H1 (cell line): Measurements from ENCODE around the gene COX10. TPM values are rescaled to one million over a fixed set of nuclear protein-coding genes. Genes with fewer than 3 reads are reported as not detected.
A peak's percentile ranks its signal among the peaks of the same experiment; 100 is the strongest.

ENCODE experiments used
- CTCF ChIA-PET: fragments of 300-600 bp; sonication (Branson Sonifier 250); formaldehyde crosslinking; loops from one replicate; lab custom pipeline; 2021; ENCODE audit not compliant: partially characterized antibody; lab: Charles Lee
- POLR2A ChIA-PET: fragments of 300-600 bp; sonication (Branson Sonifier 250); formaldehyde crosslinking; loops from one replicate; lab custom pipeline; 2021; ENCODE audit warnings: inconsistent platforms; ENCODE audit not compliant: partially characterized antibody; lab: Charles Lee
- DNase-seq, 2 experiments: peaks; one replicate each; pipeline versions ENCODE4 v3.0.0 to v3.0.0-alpha.2; 2010 to 2022; ENCODE audit warnings: low spot score in 2 of 2, low read depth in 1 of 2, mixed read lengths in 1 of 2
- FAIRE-seq: peaks from 2 replicates; lab custom pipeline; 2011; peaks lifted over from hg19 to GRCh38; lab: Jason Lieb, UNC
- H2AFZ ChIP-seq: 2 replicates; pipeline ENCODE4 v1.8.1; 2012; ENCODE audit warnings: low read length, inconsistent platforms
- H2AK5ac ChIP-seq: 2 replicates; pipeline ENCODE4 v1.6.1; 2013; ENCODE audit warnings: low read depth, low read length
- H2BK120ac ChIP-seq: replicated peaks from 2 replicates; pipeline ENCODE3; 2013; ENCODE audit warnings: low read depth, low read length, inconsistent platforms
- H2BK12ac ChIP-seq: 2 replicates; pipeline ENCODE4 v1.6.1; 2013; ENCODE audit warnings: low read depth, low read length
- H2BK15ac ChIP-seq: 2 replicates; pipeline ENCODE4 v1.6.1; 2013; ENCODE audit warnings: low read length
- H2BK20ac ChIP-seq: 2 replicates; pipeline ENCODE4 v1.6.1; 2013; ENCODE audit warnings: low read length
- H2BK5ac ChIP-seq: 2 replicates; pipeline ENCODE4 v1.6.1; 2013; ENCODE audit warnings: low read depth, low read length
- H3K14ac ChIP-seq: 2 replicates; pipeline ENCODE4 v1.6.1; 2013; ENCODE audit warnings: inconsistent platforms; ENCODE audit not compliant: insufficient read length
- H3K18ac ChIP-seq: 2 replicates; pipeline ENCODE4 v1.6.1; 2013; ENCODE audit warnings: low read length; ENCODE audit errors: extremely low read depth
- H3K23ac ChIP-seq: 2 replicates; pipeline ENCODE4 v1.6.1; 2013; ENCODE audit warnings: inconsistent platforms; ENCODE audit not compliant: insufficient read length
- H3K23me2 ChIP-seq: 2 replicates; pipeline ENCODE4 v1.6.1; 2013; ENCODE audit warnings: low read depth, low read length
- H3K27ac ChIP-seq: 2 replicates; pipeline ENCODE4 v1.6.1; 2011; ENCODE audit warnings: low read depth, low read length, inconsistent platforms
- H3K27me3 ChIP-seq, 4 experiments: replicated peaks in 1 of 4; 1 replicate in 1 of 4; 2 replicates in 3 of 4; pipeline versions ENCODE4 v1.6.1 to v1.8.1; 2011 to 2013; ENCODE audit warnings: low read length in 3 of 4, mild to moderate bottlenecking in 3 of 4, inconsistent platforms in 2 of 4, mixed read lengths in 2 of 4, moderate library complexity in 1 of 4; ENCODE audit not compliant: control insufficient read depth in 3 of 4, insufficient read depth in 3 of 4; ENCODE audit errors: extremely low read depth in 1 of 4
- H3K36me3 ChIP-seq, 4 experiments: 2 replicates each; pipeline versions ENCODE4 v1.6.1 to v1.8.1; 2011 to 2013; ENCODE audit warnings: mild to moderate bottlenecking in 4 of 4, low read length in 3 of 4, moderate library complexity in 2 of 4, control low read depth in 1 of 4, inconsistent platforms in 1 of 4; ENCODE audit not compliant: insufficient read depth in 4 of 4, control insufficient read depth in 2 of 4
- H3K4ac ChIP-seq: replicated peaks from 2 replicates; pipeline ENCODE3; 2013; ENCODE audit warnings: low read length, low read depth, mixed read lengths, inconsistent platforms; ENCODE audit not compliant: insufficient read length
- H3K4me1 ChIP-seq, 4 experiments: replicated peaks in 1 of 4; 1 replicate in 1 of 4; 2 replicates in 3 of 4; pipeline versions ENCODE4 v1.6.1 to v1.8.1; 2011 to 2013; ENCODE audit warnings: low read length in 3 of 4, inconsistent platforms in 2 of 4, mixed read lengths in 1 of 4; ENCODE audit not compliant: insufficient read depth in 4 of 4, control insufficient read depth in 3 of 4
- H3K4me2 ChIP-seq, 2 experiments: 2 replicates each; pipeline versions ENCODE4 v1.6.1 to v1.8.1; 2011 to 2013; ENCODE audit warnings: low read depth in 2 of 2, low read length in 2 of 2, control low read depth in 1 of 2, inconsistent platforms in 1 of 2, mild to moderate bottlenecking in 1 of 2; ENCODE audit not compliant: insufficient read depth in 1 of 2
- H3K4me3 ChIP-seq, 4 experiments: fragments of 200-600, 300-600 bp in 1 of 4; sonication (generic), shearing (Covaris generic), sonication (Bioruptor Twin) in 1 of 4; 2 replicates each; pipeline versions ENCODE4 v1.5.1 to v1.8.1; 2011 to 2016; ENCODE audit warnings: low read length in 4 of 4, low read depth in 3 of 4, control low read depth in 2 of 4, inconsistent platforms in 2 of 4, mild to moderate bottlenecking in 2 of 4, mixed read lengths in 1 of 4, moderate library complexity in 1 of 4; ENCODE audit not compliant: insufficient read depth in 2 of 4; ENCODE audit errors: extremely low read depth in 1 of 4
- H3K56ac ChIP-seq: replicated peaks from 2 replicates; pipeline ENCODE3; 2013; ENCODE audit warnings: low read depth, mild to moderate bottlenecking, mixed read lengths, low read length, inconsistent platforms; ENCODE audit not compliant: insufficient read length
- H3K79me1 ChIP-seq: 2 replicates; pipeline ENCODE4 v1.6.1; 2013; ENCODE audit warnings: low read depth, low read length, control low read depth
- H3K79me2 ChIP-seq, 2 experiments: 2 replicates each; pipeline versions ENCODE4 v1.6.1 to v1.8.1; 2012 to 2013; ENCODE audit warnings: low read length in 2 of 2, mild to moderate bottlenecking in 2 of 2, inconsistent platforms in 1 of 2; ENCODE audit not compliant: insufficient read depth in 2 of 2, control insufficient read depth in 1 of 2
- H3K9ac ChIP-seq, 4 experiments: replicated peaks in 1 of 4; 1 replicate in 1 of 4; 2 replicates in 3 of 4; pipeline versions ENCODE4 v1.6.1 to v1.8.1; 2011 to 2013; ENCODE audit warnings: low read depth in 3 of 4, low read length in 3 of 4, control low read depth in 2 of 4, mild to moderate bottlenecking in 2 of 4, moderate library complexity in 2 of 4, inconsistent platforms in 1 of 4; ENCODE audit errors: extremely low read depth in 1 of 4
- H3K9me3 ChIP-seq, 2 experiments: 2 replicates each; pipeline versions ENCODE4 v1.6.1 to v1.8.1; 2012 to 2013; ENCODE audit warnings: mild to moderate bottlenecking in 2 of 2, moderate library complexity in 2 of 2, control low read depth in 1 of 2, inconsistent platforms in 1 of 2, low read depth in 1 of 2, low read length in 1 of 2, mixed read lengths in 1 of 2; ENCODE audit not compliant: insufficient read depth in 2 of 2
- H4K20me1 ChIP-seq, 2 experiments: replicated peaks in 1 of 2; 2 replicates each; pipeline versions ENCODE3 to v1.8.1; 2011 to 2013; ENCODE audit warnings: inconsistent platforms in 2 of 2, low read length in 2 of 2, mild to moderate bottlenecking in 1 of 2; ENCODE audit not compliant: insufficient read depth in 2 of 2, control insufficient read depth in 1 of 2
- H4K5ac ChIP-seq: 2 replicates; pipeline ENCODE4 v1.6.1; 2013; ENCODE audit warnings: low read length, low read depth, mixed read lengths, inconsistent platforms; ENCODE audit not compliant: insufficient read length
- H4K8ac ChIP-seq: 2 replicates; pipeline ENCODE4 v1.8.0; 2013; ENCODE audit warnings: mild to moderate bottlenecking, moderate library complexity, low read length, inconsistent platforms; ENCODE audit not compliant: insufficient read depth; ENCODE audit errors: extremely low read depth
- H4K91ac ChIP-seq: replicated peaks from 2 replicates; pipeline ENCODE3; 2013; ENCODE audit warnings: low read length, mixed read lengths, inconsistent platforms; ENCODE audit not compliant: insufficient read length
- RAD21 ChIP-seq, 2 experiments: IDR thresholded peaks in 1 of 2; conservative IDR thresholded peaks in 1 of 2; 2 replicates each; pipeline ENCODE4 v1.6.1; 2011; ENCODE audit warnings: low read depth in 2 of 2, low read length in 2 of 2, improper control_type of control experiment in 1 of 2, inconsistent platforms in 1 of 2, mild to moderate bottlenecking in 1 of 2, moderate library complexity in 1 of 2
- TCF12 ChIP-seq: IDR thresholded peaks from 2 replicates; pipeline ENCODE4 v1.6.1; 2011; ENCODE audit warnings: low read depth, mild to moderate bottlenecking, low read length
- YY1 ChIP-seq: IDR thresholded peaks from 2 replicates; pipeline ENCODE4 v1.6.1; 2011; ENCODE audit warnings: low read depth, mild to moderate bottlenecking, low read length
- WGBS, 2 experiments: shearing (Covaris generic) in 1 of 2; methylation state at CpG; one replicate each; pipeline versions ENCODE4 v1.1.6 to v1.1.7; 2013 to 2015; ENCODE audit warnings: low lambda C conversion rate in 2 of 2, mixed read lengths in 2 of 2, inconsistent platforms in 1 of 2, low coverage in 1 of 2, missing lambda C conversion rate in 1 of 2; ENCODE audit not compliant: insufficient replicate concordance in 2 of 2, insufficient coverage in 1 of 2, insufficient read length in 1 of 2; ENCODE audit errors: extremely low coverage in 1 of 2, missing lambda C conversion rate in 1 of 2; 5-methylcytosine and 5-hydroxymethylcytosine counted together
- polyA plus RNA-seq, 7 experiments: library from polyadenylated mRNA; depleted of rRNA in 3 of 7; stranded (reverse) in 5 of 7; unstranded in 2 of 7; fragments of >200 nt in 5 of 7; fragments of 200-250 nt in 2 of 7; gene quantifications; 1 replicate in 5 of 7; 2 replicates in 1 of 7; 4 replicates in 1 of 7; pipeline versions ENCODE4 v1.2.1 to v1.2.3, GENCODE V29; 2011 to 2013; ENCODE audit warnings: missing spikeins in 2 of 7, mixed read lengths in 2 of 7
- total RNA-seq: library from RNA; stranded (reverse); fragmentation: NEBNext Ultra II Directional; extraction: Animal tissue kit (Norgen Biotek cat#: 25700); gene quantifications from 2 replicates; pipeline ENCODE4 v1.2.1, GENCODE V29; 2021

The COX10 gene
- total and polyA plus RNA-seq, 2 of the 8 experiments (the other 6 are each of a cell fraction or from before 2014, with no cell fraction given): 18.0 to 23.0 TPM

DNA sequence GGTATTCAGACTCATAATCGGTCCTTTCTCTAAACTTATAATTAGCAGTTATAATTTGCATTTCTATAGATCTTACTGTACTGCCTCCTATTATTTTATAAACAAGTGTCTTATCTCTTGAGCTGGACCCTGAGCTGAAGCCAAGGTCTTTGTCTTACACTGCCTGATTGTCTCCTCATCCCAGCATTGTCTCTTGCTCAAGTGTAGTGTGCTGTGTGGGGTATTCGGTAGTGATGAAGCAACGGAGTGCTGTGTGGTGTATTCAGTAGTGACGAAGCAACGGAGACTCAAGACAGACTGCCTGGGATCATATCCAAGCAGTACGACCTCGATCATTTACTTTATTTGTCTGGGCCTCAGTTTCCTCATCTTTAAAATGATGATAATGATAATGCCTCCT is 69.3 kb downstream of the COX10 start:
- no peaks in the 10 kb centered on the region for H3K27me3 ChIP-seq
- no peak overlapping the region for H3K4me2 ChIP-seq
- H4K20me1 ChIP-seq: no peaks in the 10 kb centered on the region
- H4K8ac ChIP-seq: no peak overlapping the region
- H2BK120ac ChIP-seq: no peak overlapping the region
- POLR2A ChIA-PET: no interaction called here
- peaks cover 0 to 7% of the 10 kb centered on the region in 2 experiments; a peak in 3 of 4 replicates for H3K79me2 ChIP-seq
- H3K9me3 ChIP-seq: no peaks in the 10 kb centered on the region
- H3K23ac ChIP-seq: no peak overlapping the region
- FAIRE-seq: peak; percentile 32
- no peak overlapping the region for H3K18ac ChIP-seq
- H3K9ac ChIP-seq: no peak overlapping the region; a peak in 1 of 7 replicates
- H3K27ac ChIP-seq: no peak overlapping the region
- H3K4me3 ChIP-seq: no peak overlapping the region
- H3K36me3 ChIP-seq: no peaks in the 10 kb centered on the region
- no peak overlapping the region for H3K14ac ChIP-seq
- H4K91ac ChIP-seq: no peak overlapping the region
- H3K23me2 ChIP-seq: no peaks in the 10 kb centered on the region
- no peak overlapping the region for H4K5ac ChIP-seq
- DNase-seq: no peak
- H2BK5ac ChIP-seq: no peak overlapping the region
- TF ChIP-seq YY1 (no peak), RAD21 (IDR thresholded peaks at IDR 0.05 in 1 of 2, conservative IDR thresholded peaks at IDR 0.05 in 1 of 2; ENCODE audit: low read depth in 2 of 2, low read length in 2 of 2) (no peak), TCF12 (no peak)
- H2BK20ac ChIP-seq: no peak overlapping the region
- no peak overlapping the region for H3K56ac ChIP-seq
- 90% methylated on average over 7 of the region's 7 CpGs; no CpG with 5 or more reads in 1 of the 2 experiments for WGBS, 2 experiments
- CTCF ChIA-PET: interaction anchor here (1.2 kb wide), 1 partner anchor 159 kb away, joined by 3 read pairs; no protein-coding TSS in a partner anchor
- H2BK12ac ChIP-seq: no peak overlapping the region
- H2BK15ac ChIP-seq: no peak overlapping the region
- no peaks in the 10 kb centered on the region; the same call in 1 of the 2 replicates for H3K79me1 ChIP-seq
- no peak overlapping the region for H2AK5ac ChIP-seq
- H2AFZ ChIP-seq: no peak overlapping the region
- H3K4me1 ChIP-seq: peaks cover 0 to 15% (median 3%) of the 10 kb centered on the region in 4 experiments; a peak in 6 of 7 replicates
- H3K4ac ChIP-seq: no peak overlapping the region
